ENCODE measurements around the gene DNAJB6.

DNA sequence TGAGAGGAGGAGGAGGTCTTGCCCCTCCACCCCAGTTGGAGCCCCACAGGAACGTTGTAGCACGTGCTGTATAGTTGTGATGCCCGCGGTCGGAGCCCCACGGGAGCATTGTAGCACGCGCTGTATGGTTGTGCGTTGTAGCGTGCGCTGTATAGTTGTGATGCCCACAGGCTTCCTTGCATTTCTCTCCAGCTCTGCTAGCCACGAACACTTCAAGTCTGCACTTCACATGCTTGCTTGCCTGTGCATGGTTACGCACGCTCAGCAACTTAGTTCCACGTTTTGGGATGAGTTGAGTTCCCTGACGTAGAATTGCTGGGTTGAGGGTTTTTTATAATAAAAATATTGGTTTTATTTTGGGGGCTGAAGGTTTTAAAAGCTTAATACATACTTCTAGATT, 41.6 kb downstream of the DNAJB6 start:
- no peak for TF ChIP-seq POLR2AphosphoS5 (IDR thresholded peaks at IDR 0.05; ENCODE audit: low read depth, low read length)
- TF ChIP-seq TAF1 (IDR thresholded peaks at IDR 0.05; ENCODE audit: borderline replicate concordance, insufficient read depth, low read length): no peak
- TF ChIP-seq, protein P1, sequence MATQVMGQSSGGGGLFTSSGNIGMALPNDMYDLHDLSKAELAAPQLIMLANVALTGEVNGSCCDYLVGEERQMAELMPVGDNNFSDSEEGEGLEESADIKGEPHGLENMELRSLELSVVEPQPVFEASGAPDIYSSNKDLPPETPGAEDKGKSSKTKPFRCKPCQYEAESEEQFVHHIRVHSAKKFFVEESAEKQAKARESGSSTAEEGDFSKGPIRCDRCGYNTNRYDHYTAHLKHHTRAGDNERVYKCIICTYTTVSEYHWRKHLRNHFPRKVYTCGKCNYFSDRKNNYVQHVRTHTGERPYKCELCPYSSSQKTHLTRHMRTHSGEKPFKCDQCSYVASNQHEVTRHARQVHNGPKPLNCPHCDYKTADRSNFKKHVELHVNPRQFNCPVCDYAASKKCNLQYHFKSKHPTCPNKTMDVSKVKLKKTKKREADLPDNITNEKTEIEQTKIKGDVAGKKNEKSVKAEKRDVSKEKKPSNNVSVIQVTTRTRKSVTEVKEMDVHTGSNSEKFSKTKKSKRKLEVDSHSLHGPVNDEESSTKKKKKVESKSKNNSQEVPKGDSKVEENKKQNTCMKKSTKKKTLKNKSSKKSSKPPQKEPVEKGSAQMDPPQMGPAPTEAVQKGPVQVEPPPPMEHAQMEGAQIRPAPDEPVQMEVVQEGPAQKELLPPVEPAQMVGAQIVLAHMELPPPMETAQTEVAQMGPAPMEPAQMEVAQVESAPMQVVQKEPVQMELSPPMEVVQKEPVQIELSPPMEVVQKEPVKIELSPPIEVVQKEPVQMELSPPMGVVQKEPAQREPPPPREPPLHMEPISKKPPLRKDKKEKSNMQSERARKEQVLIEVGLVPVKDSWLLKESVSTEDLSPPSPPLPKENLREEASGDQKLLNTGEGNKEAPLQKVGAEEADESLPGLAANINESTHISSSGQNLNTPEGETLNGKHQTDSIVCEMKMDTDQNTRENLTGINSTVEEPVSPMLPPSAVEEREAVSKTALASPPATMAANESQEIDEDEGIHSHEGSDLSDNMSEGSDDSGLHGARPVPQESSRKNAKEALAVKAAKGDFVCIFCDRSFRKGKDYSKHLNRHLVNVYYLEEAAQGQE (IDR thresholded peaks at IDR 0.05; ENCODE audit: insufficient read depth in 1 of 2, low read depth in 2 of 2, low read length in 2 of 2): no peak
- TF ChIP-seq FOXP2 (optimal IDR thresholded peaks at IDR 0.05; ENCODE audit: borderline replicate concordance, extremely low read depth, extremely low read length, insufficient read depth): no peak
- no peak for TF ChIP-seq SIN3A (IDR thresholded peaks at IDR 0.05; ENCODE audit: borderline replicate concordance, insufficient read depth, low read length)
